ENCODE data around the gene KRTAP10-6. TPM values are rescaled to one million over a fixed set of nuclear protein-coding genes. Genes with fewer than 3 reads are reported as not detected.

KRTAP10-6 gene
- total and polyA plus RNA-seq, 2 donors (not counting 1 experiment from before 2014, with no cell fraction given), result not detected

DNA sequence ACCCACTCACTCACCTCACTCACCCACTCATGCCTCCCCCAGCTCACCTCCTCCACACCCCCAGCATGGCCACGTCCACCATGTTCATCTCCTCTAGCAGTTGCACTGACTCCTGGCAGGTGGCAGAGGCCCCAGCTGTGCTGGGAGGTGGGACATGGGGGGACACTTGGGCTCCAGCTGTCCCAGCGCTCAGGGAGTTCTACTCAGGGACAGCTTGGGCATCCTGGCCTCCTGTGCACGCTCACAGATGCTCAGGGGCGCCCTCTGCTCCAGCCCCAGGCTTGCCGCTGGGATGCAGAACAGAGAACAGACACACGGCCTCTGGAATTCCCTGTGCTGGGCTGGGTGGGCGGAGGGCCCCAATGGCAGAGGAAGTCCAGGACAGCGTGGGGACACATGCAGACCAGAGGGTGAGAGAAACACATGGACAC, 24.8 kb upstream of the KRTAP10-6 start:
- CTCF ChIA-PET, result no interaction called here
- POLR2A ChIA-PET, result no interaction called here
- ATAC-seq (ENCODE audit: low read depth) (no peak), DNase-seq (no peak)
- Mint-ChIP-seq H3K4me1 (peaks cover 14% of the 10 kb centered on the region), H3K4me3 (no peak overlapping the region), H3K9me3 (ENCODE audit: insufficient read depth) (peaks cover 15% of the 10 kb centered on the region), H3K27ac (no peak overlapping the region), H3K27me3 (peaks cover 7% of the 10 kb centered on the region)
- H3K9me3 ChIP-seq (ENCODE audit: control extremely low read depth in 1 of 3, control insufficient read depth in 2 of 3, insufficient read depth in 1 of 3, low read length in 2 of 3), result peaks cover 0 to 29% (median 2%) of the 10 kb centered on the region in 3 donors
- H3K36me3 ChIP-seq (replicated peaks in 1 of 2; ENCODE audit: control extremely low read depth in 1 of 2, control insufficient read depth in 1 of 2, extremely low read depth in 1 of 2, insufficient read depth in 2 of 2, low read length in 1 of 2), result no peaks in the 10 kb centered on the region
- H3K27ac ChIP-seq (ENCODE audit: low read length in 2 of 2), result no peak overlapping the region
- no peak overlapping the region for H3K9ac ChIP-seq (ENCODE audit: low read length)
- H4K20me1 ChIP-seq (ENCODE audit: control insufficient read depth, insufficient read depth, low read length, poor library complexity, severe bottlenecking), result no peaks in the 10 kb centered on the region
- peaks cover 0 to 3% (median 1%) of the 10 kb centered on the region in 4 experiments for H3K27me3 ChIP-seq (replicated peaks in 1 of 4; ENCODE audit: control extremely low read depth in 1 of 4, control insufficient read depth in 3 of 4, insufficient read depth in 4 of 4, low read length in 3 of 4)
- peaks cover 11 to 13% of the 10 kb centered on the region in 2 donors for H3K4me1 ChIP-seq (ENCODE audit: control insufficient read depth in 2 of 2, insufficient read depth in 2 of 2, low read length in 2 of 2)
- H3K4me3 ChIP-seq (ENCODE audit: control extremely low read depth in 1 of 5, extremely low read depth in 1 of 5, insufficient read depth in 1 of 5, low read depth in 2 of 5, low read length in 4 of 5), result no peak overlapping the region
- TF ChIP-seq, protein P1, sequence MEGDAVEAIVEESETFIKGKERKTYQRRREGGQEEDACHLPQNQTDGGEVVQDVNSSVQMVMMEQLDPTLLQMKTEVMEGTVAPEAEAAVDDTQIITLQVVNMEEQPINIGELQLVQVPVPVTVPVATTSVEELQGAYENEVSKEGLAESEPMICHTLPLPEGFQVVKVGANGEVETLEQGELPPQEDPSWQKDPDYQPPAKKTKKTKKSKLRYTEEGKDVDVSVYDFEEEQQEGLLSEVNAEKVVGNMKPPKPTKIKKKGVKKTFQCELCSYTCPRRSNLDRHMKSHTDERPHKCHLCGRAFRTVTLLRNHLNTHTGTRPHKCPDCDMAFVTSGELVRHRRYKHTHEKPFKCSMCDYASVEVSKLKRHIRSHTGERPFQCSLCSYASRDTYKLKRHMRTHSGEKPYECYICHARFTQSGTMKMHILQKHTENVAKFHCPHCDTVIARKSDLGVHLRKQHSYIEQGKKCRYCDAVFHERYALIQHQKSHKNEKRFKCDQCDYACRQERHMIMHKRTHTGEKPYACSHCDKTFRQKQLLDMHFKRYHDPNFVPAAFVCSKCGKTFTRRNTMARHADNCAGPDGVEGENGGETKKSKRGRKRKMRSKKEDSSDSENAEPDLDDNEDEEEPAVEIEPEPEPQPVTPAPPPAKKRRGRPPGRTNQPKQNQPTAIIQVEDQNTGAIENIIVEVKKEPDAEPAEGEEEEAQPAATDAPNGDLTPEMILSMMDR (IDR thresholded peaks at IDR 0.05), result no peak
- TF ChIP-seq EZH2 (IDR thresholded peaks at IDR 0.05; ENCODE audit: borderline replicate concordance, insufficient read depth, low read depth, low read length, poor library complexity, severe bottlenecking), result no peak
- WGBS (ENCODE audit: insufficient coverage), result 80% methylated on average over 8 of the region's 8 CpGs
- intact Hi-C loops (cut with micrococcal nuclease), result no loop called here
- H2AFZ ChIP-seq (ENCODE audit: insufficient read depth, low read depth, low read length, poor library complexity, severe bottlenecking), result no peak overlapping the region
- no peaks in the 10 kb centered on the region for H3K79me2 ChIP-seq (ENCODE audit: control insufficient read depth, insufficient read depth, low read length)
- H3K4me2 ChIP-seq (replicated peaks; ENCODE audit: low read depth, low read length, poor library complexity, severe bottlenecking), result no peak overlapping the region

DNA sequence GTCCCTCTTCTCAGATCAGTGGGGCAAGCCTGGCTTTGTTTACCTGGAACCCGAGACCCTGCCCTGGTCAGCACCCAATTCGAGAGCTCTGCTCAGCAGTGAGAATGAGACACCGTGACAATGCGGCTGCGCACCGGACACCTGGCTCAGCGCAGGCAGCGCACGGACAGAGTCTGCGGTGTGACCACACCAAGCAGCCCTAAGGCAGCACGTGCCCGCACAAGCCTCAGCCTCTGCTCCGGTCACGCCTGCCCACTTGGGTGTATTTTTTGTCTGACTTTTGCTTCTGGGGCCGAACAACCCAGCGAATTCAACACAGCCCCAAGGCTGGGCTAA, 24.3 kb upstream of the KRTAP10-6 start:
- peaks cover 4% of the 10 kb centered on the region for H3K27me3 Mint-ChIP-seq
- Histone ChIP-seq H3K4me3 (ENCODE audit: control extremely low read depth in 1 of 5, extremely low read depth in 1 of 5, insufficient read depth in 1 of 5, low read depth in 2 of 5, low read length in 4 of 5) (no peak overlapping the region), H3K9ac (ENCODE audit: low read length) (no peak overlapping the region), H3K4me2 (replicated peaks; ENCODE audit: low read depth, low read length, poor library complexity, severe bottlenecking) (no peak overlapping the region), H3K4me1 (ENCODE audit: control insufficient read depth in 2 of 2, insufficient read depth in 2 of 2, low read length in 2 of 2) (peaks cover 11 to 13% of the 10 kb centered on the region in 2 donors), H3K79me2 (ENCODE audit: control insufficient read depth, insufficient read depth, low read length) (no peaks in the 10 kb centered on the region), H2AFZ (ENCODE audit: insufficient read depth, low read depth, low read length, poor library complexity, severe bottlenecking) (no peak overlapping the region), H3K27me3 (replicated peaks in 1 of 4; ENCODE audit: control extremely low read depth in 1 of 4, control insufficient read depth in 3 of 4, insufficient read depth in 4 of 4, low read length in 3 of 4) (peaks cover 0 to 3% (median 1%) of the 10 kb centered on the region in 4 experiments), H3K27ac (ENCODE audit: low read length in 2 of 2) (no peak overlapping the region), H4K20me1 (ENCODE audit: control insufficient read depth, insufficient read depth, low read length, poor library complexity, severe bottlenecking) (no peaks in the 10 kb centered on the region), H3K9me3 (ENCODE audit: control extremely low read depth in 1 of 3, control insufficient read depth in 2 of 3, insufficient read depth in 1 of 3, low read length in 2 of 3) (peaks cover 0 to 34% (median 7%) of the 10 kb centered on the region in 3 donors), H3K36me3 (replicated peaks in 1 of 2; ENCODE audit: control extremely low read depth in 1 of 2, control insufficient read depth in 1 of 2, extremely low read depth in 1 of 2, insufficient read depth in 2 of 2, low read length in 1 of 2) (no peaks in the 10 kb centered on the region)
- H3K9me3 Mint-ChIP-seq (ENCODE audit: insufficient read depth), result peaks cover 14% of the 10 kb centered on the region
- DNase-seq, result no peak
- POLR2A ChIA-PET, result no interaction called here
- H3K4me3 Mint-ChIP-seq, result no peak overlapping the region
- TF ChIP-seq, protein P1 (IDR thresholded peaks at IDR 0.05), result no peak
- no peak for TF ChIP-seq EZH2 (IDR thresholded peaks at IDR 0.05; ENCODE audit: borderline replicate concordance, insufficient read depth, low read depth, low read length, poor library complexity, severe bottlenecking)
- no peak overlapping the region for H3K27ac Mint-ChIP-seq
- ATAC-seq (ENCODE audit: low read depth), result no peak
- H3K4me1 Mint-ChIP-seq, result peaks cover 14% of the 10 kb centered on the region
- CTCF ChIA-PET, result no interaction called here
- intact Hi-C loops (cut with micrococcal nuclease), result no loop called here
- WGBS (ENCODE audit: insufficient coverage), result 89% methylated on average over 16 of the region's 16 CpGs

Measured in B cell (primary cell).